B cell (primary cell): ENCODE results near the gene BCL11A.

Source experiments
- EZH2 ChIP-seq: IDR thresholded peaks from 2 replicates; pipeline ENCODE4 v1.6.1; 2012; ENCODE audit warnings: borderline replicate concordance, low read depth, mild to moderate bottlenecking, moderate library complexity, low read length; ENCODE audit not compliant: insufficient read depth, poor library complexity, severe bottlenecking
- TF ChIP-seq, protein P1 (sequence below): fragments of 200-600 bp; IDR thresholded peaks from one replicate; pipeline ENCODE4 v1.8.0; 2022; ENCODE audit warnings: antibody characterized with exemption, mild to moderate bottlenecking

DNA sequence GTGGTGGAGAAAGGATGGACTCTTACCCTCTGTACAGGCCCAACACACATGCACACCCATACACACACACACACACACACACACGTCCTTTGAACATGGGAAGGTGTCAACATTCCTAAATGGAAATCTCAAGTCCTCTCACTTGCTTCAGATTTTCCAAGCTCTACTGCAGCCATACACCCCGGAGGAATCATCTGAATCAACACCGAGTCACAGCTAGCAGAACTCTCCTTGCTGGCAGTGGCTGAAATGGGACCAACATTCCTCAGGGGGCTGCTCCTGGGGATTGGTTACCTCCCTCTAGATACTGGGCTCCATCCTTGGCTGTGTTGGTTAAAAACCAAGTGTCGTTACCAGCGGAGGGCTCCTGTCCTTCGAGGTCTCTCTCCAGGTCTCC, 112.7 kb downstream of the BCL11A start:
- TF ChIP-seq EZH2: no peak
- TF ChIP-seq, protein P1, sequence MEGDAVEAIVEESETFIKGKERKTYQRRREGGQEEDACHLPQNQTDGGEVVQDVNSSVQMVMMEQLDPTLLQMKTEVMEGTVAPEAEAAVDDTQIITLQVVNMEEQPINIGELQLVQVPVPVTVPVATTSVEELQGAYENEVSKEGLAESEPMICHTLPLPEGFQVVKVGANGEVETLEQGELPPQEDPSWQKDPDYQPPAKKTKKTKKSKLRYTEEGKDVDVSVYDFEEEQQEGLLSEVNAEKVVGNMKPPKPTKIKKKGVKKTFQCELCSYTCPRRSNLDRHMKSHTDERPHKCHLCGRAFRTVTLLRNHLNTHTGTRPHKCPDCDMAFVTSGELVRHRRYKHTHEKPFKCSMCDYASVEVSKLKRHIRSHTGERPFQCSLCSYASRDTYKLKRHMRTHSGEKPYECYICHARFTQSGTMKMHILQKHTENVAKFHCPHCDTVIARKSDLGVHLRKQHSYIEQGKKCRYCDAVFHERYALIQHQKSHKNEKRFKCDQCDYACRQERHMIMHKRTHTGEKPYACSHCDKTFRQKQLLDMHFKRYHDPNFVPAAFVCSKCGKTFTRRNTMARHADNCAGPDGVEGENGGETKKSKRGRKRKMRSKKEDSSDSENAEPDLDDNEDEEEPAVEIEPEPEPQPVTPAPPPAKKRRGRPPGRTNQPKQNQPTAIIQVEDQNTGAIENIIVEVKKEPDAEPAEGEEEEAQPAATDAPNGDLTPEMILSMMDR: no peak
